BE2C (cell line): Measurements from ENCODE around the gene CELA3B.

Source experiments
- DNase-seq: peaks from one replicate; pipeline ENCODE4 v3.0.0-alpha.2; 2020
- H3K27me3 ChIP-seq: fragments of 250-450 bp; sonication (Bioruptor Pico); 2 replicates; pipeline ENCODE4 v1.5.1; 2020; ENCODE audit warnings: mild to moderate bottlenecking
- H3K36me3 ChIP-seq: fragments of 250-450 bp; sonication (Bioruptor Pico); 2 replicates; pipeline ENCODE4 v1.5.1; 2020; ENCODE audit warnings: mild to moderate bottlenecking
- H3K4me1 ChIP-seq: fragments of 250-450 bp; sonication (Bioruptor Pico); 2 replicates; pipeline ENCODE4 v1.5.1; 2020
- H3K4me3 ChIP-seq: 2 replicates; pipeline ENCODE4 v1.5.1; 2011; ENCODE audit warnings: low read depth, low read length
- H3K9me3 ChIP-seq: fragments of 250-450 bp; sonication (Bioruptor Pico); 2 replicates; pipeline ENCODE4 v1.5.1; 2020
- CTCF ChIP-seq: IDR thresholded peaks from 2 replicates; pipeline ENCODE4 v1.5.1; 2012; ENCODE audit warnings: mild to moderate bottlenecking, low read depth, low read length

Gene CELA3B

GRCh38 chr1:21952786-21953520 lies 23.9 kb upstream of the CELA3B start:
- Histone ChIP-seq H3K27me3 (no peaks in the 10 kb centered on the region), H3K36me3 (no peaks in the 10 kb centered on the region), H3K9me3 (no peaks in the 10 kb centered on the region), H3K4me3 (no peak overlapping the region), H3K4me1 (peaks cover 7% of the 10 kb centered on the region)
- no peak for DNase-seq
- TF ChIP-seq CTCF = no peak

- no peak overlapping the region for H3K4me3 ChIP-seq
- no peaks in the 10 kb centered on the region for H3K27me3 ChIP-seq
- DNase-seq = no peak
- no peaks in the 10 kb centered on the region for H3K9me3 ChIP-seq
- H3K36me3 ChIP-seq = no peaks in the 10 kb centered on the region
- no peak for TF ChIP-seq CTCF
- peaks cover 7% of the 10 kb centered on the region for H3K4me1 ChIP-seq
Observed at GRCh38 chr1:21955058-21955457, 21.8 kb upstream of the CELA3B start.

GRCh38 chr1:21955501-21956281 lies 21.1 kb upstream of the CELA3B start:
- no peak for TF ChIP-seq CTCF
- no peak for DNase-seq
- Histone ChIP-seq H3K27me3 (no peaks in the 10 kb centered on the region), H3K4me3 (no peak overlapping the region), H3K36me3 (no peaks in the 10 kb centered on the region), H3K9me3 (no peaks in the 10 kb centered on the region), H3K4me1 (peaks cover 7% of the 10 kb centered on the region)

GRCh38 chr1:21956720-21957552 lies 19.9 kb upstream of the CELA3B start:
- no peaks in the 10 kb centered on the region for H3K9me3 ChIP-seq
- no peaks in the 10 kb centered on the region for H3K27me3 ChIP-seq
- H3K4me1 ChIP-seq = peaks cover 11% of the 10 kb centered on the region
- no peaks in the 10 kb centered on the region for H3K36me3 ChIP-seq
- no peak for TF ChIP-seq CTCF
- no peak overlapping the region for H3K4me3 ChIP-seq
- DNase-seq = peak; percentile 70

GRCh38 chr1:21961337-21961736 lies 15.5 kb upstream of the CELA3B start:
- no peak for TF ChIP-seq CTCF
- no peaks in the 10 kb centered on the region for H3K9me3 ChIP-seq
- H3K36me3 ChIP-seq = no peaks in the 10 kb centered on the region
- peaks cover 11% of the 10 kb centered on the region for H3K4me1 ChIP-seq
- no peaks in the 10 kb centered on the region for H3K27me3 ChIP-seq
- peak; percentile 57 for DNase-seq
- no peak overlapping the region for H3K4me3 ChIP-seq
